H9 (cell line): ENCODE results near the gene EFCAB6. TPM values are rescaled to one million over a fixed set of nuclear protein-coding genes. Genes with fewer than 3 reads are reported as not detected.

Experiments used
- DNase-seq: peaks from one replicate; pipeline ENCODE4 v3.0.0-alpha.2; 2017
- H2AFZ ChIP-seq: one replicate; pipeline ENCODE4 v1.6.1; 2013; ENCODE audit warnings: mild to moderate bottlenecking, low read length, control low read depth, moderate library complexity
- H2AK5ac ChIP-seq: 2 replicates; pipeline ENCODE4 v1.6.1; 2013; ENCODE audit warnings: low read length, control low read depth, mixed read lengths; ENCODE audit not compliant: insufficient read length
- H2BK120ac ChIP-seq: one replicate; pipeline ENCODE4 v1.6.1; 2013; ENCODE audit warnings: low read depth, mild to moderate bottlenecking, low read length, control low read depth, inconsistent platforms; ENCODE audit not compliant: poor library complexity, severe bottlenecking
- H2BK12ac ChIP-seq: 2 replicates; pipeline ENCODE4 v1.6.1; 2013; ENCODE audit warnings: low read length, control low read depth, mixed read lengths, low read depth; ENCODE audit not compliant: insufficient read length
- H2BK15ac ChIP-seq: 2 replicates; pipeline ENCODE4 v1.6.1; 2013; ENCODE audit warnings: low read depth, low read length, control low read depth
- H2BK20ac ChIP-seq: one replicate; pipeline ENCODE4 v1.6.1; 2013; ENCODE audit warnings: low read depth, mild to moderate bottlenecking, low read length, control low read depth, inconsistent platforms; ENCODE audit not compliant: poor library complexity, severe bottlenecking
- H2BK5ac ChIP-seq: 2 replicates; pipeline ENCODE4 v1.6.1; 2013; ENCODE audit warnings: low read length, control low read depth, mixed read lengths; ENCODE audit not compliant: insufficient read length
- H3K14ac ChIP-seq: 2 replicates; pipeline ENCODE4 v1.6.1; 2013; ENCODE audit warnings: low read length, control low read depth; ENCODE audit not compliant: insufficient read depth
- H3K18ac ChIP-seq: 2 replicates; pipeline ENCODE4 v1.6.1; 2013; ENCODE audit warnings: low read depth, mild to moderate bottlenecking, mixed read lengths, low read length, control low read depth; ENCODE audit not compliant: insufficient read length
- H3K23ac ChIP-seq: 2 replicates; pipeline ENCODE4 v1.6.1; 2013; ENCODE audit warnings: low read length, control low read depth, mixed read lengths, low read depth; ENCODE audit not compliant: insufficient read length
- H3K23me2 ChIP-seq: 2 replicates; pipeline ENCODE4 v1.6.1; 2013; ENCODE audit warnings: low read depth, mild to moderate bottlenecking, mixed read lengths, low read length, control low read depth; ENCODE audit not compliant: insufficient read length, poor library complexity, severe bottlenecking
- H3K27ac ChIP-seq: 2 replicates; pipeline ENCODE4 v1.5.1; 2013; ENCODE audit warnings: low read length, control low read depth, mixed read lengths, low read depth; ENCODE audit not compliant: insufficient read length
- H3K27me3 ChIP-seq: 2 replicates; pipeline ENCODE4 v1.6.1; 2013; ENCODE audit warnings: low read length, control low read depth, inconsistent platforms; ENCODE audit not compliant: insufficient read depth
- H3K4ac ChIP-seq: 2 replicates; pipeline ENCODE4 v1.6.1; 2013; ENCODE audit warnings: low read depth, mild to moderate bottlenecking, control low read depth, inconsistent platforms, low read length, moderate library complexity
- H3K4me1 ChIP-seq: 2 replicates; pipeline ENCODE4 v1.6.1; 2013; ENCODE audit warnings: low read length, control low read depth, inconsistent platforms; ENCODE audit not compliant: insufficient read depth
- H3K4me2 ChIP-seq: 2 replicates; pipeline ENCODE4 v1.6.1; 2013; ENCODE audit warnings: low read length, control low read depth, mixed read lengths; ENCODE audit not compliant: insufficient read length, insufficient read depth
- H3K56ac ChIP-seq: 2 replicates; pipeline ENCODE4 v1.6.1; 2013; ENCODE audit warnings: low read depth, mild to moderate bottlenecking, mixed read lengths, low read length, control low read depth; ENCODE audit not compliant: insufficient read length
- H3K79me1 ChIP-seq: 2 replicates; pipeline ENCODE4 v1.6.1; 2013; ENCODE audit warnings: low read depth, mild to moderate bottlenecking, moderate library complexity, low read length, control low read depth, inconsistent platforms; ENCODE audit not compliant: insufficient read depth, poor library complexity, severe bottlenecking
- H3K79me2 ChIP-seq: 2 replicates; pipeline ENCODE4 v1.6.1; 2013; ENCODE audit warnings: low read length, control low read depth, inconsistent platforms; ENCODE audit not compliant: insufficient read depth
- H3K9ac ChIP-seq: 2 replicates; pipeline ENCODE4 v1.6.1; 2013; ENCODE audit warnings: low read length, control low read depth, mixed read lengths; ENCODE audit not compliant: insufficient read length; ENCODE audit errors: extremely low read depth
- H3K9me3 ChIP-seq: one replicate; pipeline ENCODE4 v1.6.1; 2013; ENCODE audit warnings: low read depth, low read length, inconsistent platforms; ENCODE audit not compliant: control insufficient read depth
- H3T11ph ChIP-seq: one replicate; pipeline ENCODE4 v1.6.1; 2013; ENCODE audit warnings: mild to moderate bottlenecking, low read length, control low read depth, inconsistent platforms
- H4K20me1 ChIP-seq: one replicate; pipeline ENCODE4 v1.6.1; 2013; ENCODE audit not compliant: control insufficient read depth, insufficient read length, insufficient read depth
- H4K5ac ChIP-seq: 2 replicates; pipeline ENCODE4 v1.6.1; 2013; ENCODE audit warnings: low read depth, mild to moderate bottlenecking, mixed read lengths, low read length, control low read depth; ENCODE audit not compliant: insufficient read length
- H4K8ac ChIP-seq: replicated peaks from 2 replicates; pipeline ENCODE4 v1.6.1; 2013; ENCODE audit warnings: low read length, control low read depth, mixed read lengths, low read depth; ENCODE audit not compliant: insufficient read length
- H4K91ac ChIP-seq: 2 replicates; pipeline ENCODE4 v1.6.1; 2013; ENCODE audit warnings: low read depth, mild to moderate bottlenecking, moderate library complexity, mixed read lengths, low read length, control low read depth; ENCODE audit not compliant: insufficient read length
- H3K27ac Mint-ChIP-seq, 3 experiments: 2 replicates in 2 of 3; 3 replicates in 1 of 3; pipeline ENCODE4 v1.8.0; 2020 to 2021; ENCODE audit warnings: mixed read lengths in 3 of 3, mild to moderate bottlenecking in 1 of 3, moderate library complexity in 1 of 3
- H3K27me3 Mint-ChIP-seq: 2 replicates; pipeline ENCODE4 v1.8.0; 2021; ENCODE audit warnings: low read depth, mild to moderate bottlenecking, moderate library complexity, mixed read lengths
- H3K36me3 Mint-ChIP-seq, 3 experiments: 2 replicates in 2 of 3; 3 replicates in 1 of 3; pipeline ENCODE4 v1.8.0; 2020 to 2021; ENCODE audit warnings: low read depth in 3 of 3, mixed read lengths in 3 of 3; ENCODE audit not compliant: insufficient read depth in 1 of 3
- H3K4me1 Mint-ChIP-seq, 2 experiments: 2 replicates each; pipeline ENCODE4 v1.8.0; 2020; ENCODE audit warnings: mixed read lengths in 2 of 2
- H3K4me3 Mint-ChIP-seq, 2 experiments: 2 replicates in 1 of 2; 3 replicates in 1 of 2; pipeline ENCODE4 v1.8.0; 2020 to 2021; ENCODE audit warnings: mild to moderate bottlenecking in 2 of 2, mixed read lengths in 2 of 2, moderate library complexity in 1 of 2
- H3K9me3 Mint-ChIP-seq, 2 experiments: 2 replicates in 1 of 2; 3 replicates in 1 of 2; pipeline ENCODE4 v1.8.0; 2020; ENCODE audit warnings: mild to moderate bottlenecking in 2 of 2, mixed read lengths in 2 of 2, moderate library complexity in 1 of 2
- CTCF ChIP-seq: fragments of 200-600 bp; sonication (generic); conservative IDR thresholded peaks from 3 replicates; pipeline ENCODE4 v1.8.0; 2021; ENCODE audit warnings: antibody characterized with exemption, mild to moderate bottlenecking
- total RNA-seq: library from RNA; stranded (reverse); gene quantifications from 2 replicates; pipeline ENCODE4 v1.2.1, GENCODE V29; 2021

EFCAB6 gene
- total RNA-seq, 1 experiment from 2014 or later = 0.31 TPM

GRCh38 chr22:43726322-43726721 is 85.8 kb downstream of the EFCAB6 start:
- Histone ChIP-seq H3K4me2 (no peak overlapping the region), H3K79me2 (no peaks in the 10 kb centered on the region), H2AK5ac (no peak overlapping the region), H3K9me3 (no peaks in the 10 kb centered on the region), H3K9ac (no peak overlapping the region), H4K20me1 (no peaks in the 10 kb centered on the region), H3K27me3 (no peaks in the 10 kb centered on the region), H4K91ac (no peak overlapping the region), H2BK15ac (no peak overlapping the region), H3K23ac (no peak overlapping the region), H3K4ac (no peak overlapping the region), H2BK20ac (no peak overlapping the region), H2BK120ac (no peak overlapping the region), H3K14ac (no peak overlapping the region), H4K5ac (no peak overlapping the region), H2BK5ac (no peak overlapping the region), H2AFZ (no peak overlapping the region), H2BK12ac (no peak overlapping the region), H3K56ac (no peak overlapping the region), H3K27ac (no peak overlapping the region), H3K4me1 (no peaks in the 10 kb centered on the region), H4K8ac (no peak overlapping the region), H3K18ac (no peak overlapping the region), H3K79me1 (no peaks in the 10 kb centered on the region), H3K23me2 (no peaks in the 10 kb centered on the region), H3T11ph (no peak overlapping the region)
- no peak for TF ChIP-seq CTCF
- H3K9me3 Mint-ChIP-seq = no peaks in the 10 kb centered on the region; a peak in 1 of 5 replicates
- no peak for DNase-seq
- peaks cover 14% of the 10 kb centered on the region for H3K27me3 Mint-ChIP-seq
- no peaks in the 10 kb centered on the region for H3K36me3 Mint-ChIP-seq
- H3K27ac Mint-ChIP-seq = peak overlapping the region in 2 of 3 experiments; percentile 59 to 80; a peak in 3 of 7 replicates
- peaks cover 21 to 23% of the 10 kb centered on the region in 2 experiments for H3K4me1 Mint-ChIP-seq
- H3K4me3 Mint-ChIP-seq = no peak overlapping the region
